Activated T-cell treated with anti-CD3 and anti-CD28 coated beads for 4 hours (primary cell): ENCODE measurements around the gene SYMPK.

Source experiments
- DNase-seq: peaks from one replicate; pipeline ENCODE4 v3.0.0-alpha.2; 2020

Gene SYMPK

GRCh38 chr19:45780448-45781213 lies 82.3 kb downstream of the SYMPK start:
- DNase-seq = no peak

- no peak for DNase-seq
These were observed 82.8 kb downstream of the SYMPK start for GRCh38 chr19:45780146-45780447.

GRCh38 chr19:45779231-45780145 lies 83.5 kb downstream of the SYMPK start:
- peak; percentile 73 for DNase-seq

- DNase-seq = no peak
These were observed 84.8 kb downstream of the SYMPK start for GRCh38 chr19:45778010-45778661.

GRCh38 chr19:45777395-45777961 lies 85.5 kb downstream of the SYMPK start:
- DNase-seq = no peak

GRCh38 chr19:45774765-45775164 lies 88.2 kb downstream of the SYMPK start:
- no peak for DNase-seq

GRCh38 chr19:45773384-45773783 lies 89.6 kb downstream of the SYMPK start:
- DNase-seq = no peak

GRCh38 chr19:45772912-45773311 lies 90.0 kb downstream of the SYMPK start:
- no peak for DNase-seq

GRCh38 chr19:45772130-45772840 lies 90.7 kb downstream of the SYMPK start:
- no peak for DNase-seq

GRCh38 chr19:45771311-45771933 lies 91.5 kb downstream of the SYMPK start:
- no peak for DNase-seq

GRCh38 chr19:45770192-45771101 lies 92.5 kb downstream of the SYMPK start:
- DNase-seq = peak; percentile 89

GRCh38 chr19:45769821-45770191 lies 93.1 kb downstream of the SYMPK start:
- peak; percentile 38 for DNase-seq

GRCh38 chr19:45768984-45769782 lies 93.8 kb downstream of the SYMPK start, which contains the start of gene SIX5:
TSS of gene SIX5 (minus strand) at chr19:45769252. CDS start at chr19:45768844, 408 bp downstream.
- DNase-seq = peak; percentile 82

- no peak for DNase-seq
These were observed 94.3 kb downstream of the SYMPK start for GRCh38 chr19:45768655-45768983.

- DNase-seq = no peak
These were observed 94.9 kb downstream of the SYMPK start for GRCh38 chr19:45767881-45768654.

GRCh38 chr19:45767410-45767880 lies 95.5 kb downstream of the SYMPK start:
- DNase-seq = no peak

GRCh38 chr19:45766869-45767346 lies 96.0 kb downstream of the SYMPK start:
- no peak for DNase-seq

- DNase-seq = no peak
These were observed 96.6 kb downstream of the SYMPK start for GRCh38 chr19:45766296-45766868.
